Hair follicular keratinocyte (primary cell): ENCODE results near the gene HPX. TPM values are rescaled to one million over a fixed set of nuclear protein-coding genes. Genes with fewer than 3 reads are reported as not detected.

Experiments
- total RNA-seq: library from RNA; depleted of rRNA; stranded (reverse); fragments of >200 nt; gene quantifications from 2 replicates; pipeline ENCODE4 v1.2.3, GENCODE V29; 2015

The HPX gene, protein sequence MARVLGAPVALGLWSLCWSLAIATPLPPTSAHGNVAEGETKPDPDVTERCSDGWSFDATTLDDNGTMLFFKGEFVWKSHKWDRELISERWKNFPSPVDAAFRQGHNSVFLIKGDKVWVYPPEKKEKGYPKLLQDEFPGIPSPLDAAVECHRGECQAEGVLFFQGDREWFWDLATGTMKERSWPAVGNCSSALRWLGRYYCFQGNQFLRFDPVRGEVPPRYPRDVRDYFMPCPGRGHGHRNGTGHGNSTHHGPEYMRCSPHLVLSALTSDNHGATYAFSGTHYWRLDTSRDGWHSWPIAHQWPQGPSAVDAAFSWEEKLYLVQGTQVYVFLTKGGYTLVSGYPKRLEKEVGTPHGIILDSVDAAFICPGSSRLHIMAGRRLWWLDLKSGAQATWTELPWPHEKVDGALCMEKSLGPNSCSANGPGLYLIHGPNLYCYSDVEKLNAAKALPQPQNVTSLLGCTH
- total RNA-seq, result 0.31 TPM in 1 of 2 replicates, not detected in the other

GRCh38 chr11:6440906-6441358 is at the start of gene HPX:
HPX (minus strand) TSS chr11:6440987; CDS start chr11:6440963, 24 bp downstream.

DNA sequence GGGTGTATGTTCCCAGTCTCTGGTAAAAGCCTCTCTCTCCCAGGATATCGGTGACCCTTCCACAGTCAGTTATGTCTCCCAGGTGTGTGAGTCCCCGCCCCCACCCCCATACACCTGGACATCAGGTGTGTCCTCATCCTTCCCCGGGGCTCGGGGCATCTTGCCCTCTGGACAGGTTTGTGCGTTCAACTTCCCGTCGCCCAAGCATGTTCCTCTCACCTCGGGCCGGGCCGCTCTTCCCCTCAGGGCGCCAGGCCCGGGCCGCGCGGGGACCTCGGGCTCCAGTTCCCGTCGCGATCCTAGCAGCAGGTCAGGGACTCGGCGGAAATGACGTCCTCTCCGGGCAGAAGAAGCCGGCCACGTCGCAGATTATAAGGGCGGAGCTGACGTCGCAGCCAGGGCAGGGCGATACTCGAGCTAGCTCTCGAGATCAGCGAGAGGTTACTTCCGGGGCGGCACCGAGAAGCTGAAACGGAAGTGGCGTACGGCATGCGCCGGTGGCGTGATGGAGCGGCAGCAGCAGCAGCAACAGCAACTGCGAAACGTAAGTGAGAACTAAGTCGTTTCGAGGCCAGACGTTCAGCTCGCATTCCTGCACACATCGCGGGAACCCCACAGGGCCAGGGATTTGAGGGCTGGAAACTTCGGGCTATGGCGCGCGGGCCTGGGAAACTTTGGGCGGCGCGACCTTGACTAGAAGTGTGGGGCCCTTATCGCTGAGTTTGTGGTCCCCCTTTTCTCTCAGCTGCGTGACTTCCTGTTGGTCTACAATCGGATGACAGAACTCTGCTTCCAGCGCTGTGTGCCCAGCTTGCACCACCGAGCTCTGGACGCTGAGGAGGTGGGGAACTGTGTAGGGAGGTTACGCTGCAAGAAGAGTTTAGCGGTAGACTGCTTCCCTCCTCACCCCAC is 40.5 kb upstream of the HPX start, which contains the start of the genes ARFIP2 and TIMM10B:
Gene ARFIP2 (minus strand): TSS at position 320 of the 912 bp plus-strand sequence. CDS start 910 bp downstream, outside the sequence.
Gene TIMM10B (plus strand): TSS at position 490 of the 912 bp plus-strand sequence. CDS start 16 bp downstream, at position 506.

GRCh38 chr11:6473451-6474412 is 32.9 kb upstream of the HPX start, which contains the start of gene TRIM3:
TRIM3 (minus strand) TSS chr11:6473941; CDS start chr11:6465695, 8,246 bp downstream.

DNA sequence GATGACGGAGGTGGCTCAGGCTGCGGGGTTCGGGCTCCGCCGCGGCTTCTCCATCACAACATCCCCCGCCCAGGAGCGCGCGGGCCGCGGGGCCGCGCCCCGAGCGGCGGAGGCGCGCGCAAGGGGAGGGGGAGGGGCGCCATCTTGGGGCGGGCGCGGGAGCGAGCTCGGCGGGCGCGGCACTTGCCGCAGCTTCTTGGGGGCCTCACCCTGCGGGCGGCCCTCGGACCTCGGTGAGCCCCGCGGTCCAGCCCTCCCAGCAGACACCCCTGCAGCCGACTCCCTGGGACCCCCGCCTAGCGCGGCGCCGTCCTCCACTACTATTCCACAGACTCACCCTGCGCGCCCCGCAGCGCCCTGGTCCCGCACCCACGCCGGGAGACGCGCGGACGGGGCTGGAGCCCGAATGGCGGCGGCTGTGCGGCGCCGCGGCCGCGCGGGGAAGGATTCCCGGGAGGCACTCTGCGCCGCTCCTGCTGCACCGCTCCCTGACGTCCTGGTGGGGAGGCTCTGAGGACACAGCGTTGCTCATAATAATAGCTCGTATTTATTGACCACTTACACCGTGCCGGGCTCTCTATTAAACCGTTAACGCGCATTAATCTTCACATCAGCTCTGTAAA is 21.7 kb downstream of the HPX start, which contains the start of gene APBB1:
Gene APBB1 (minus strand): TSS at position 86 of the 623 bp plus-strand sequence. CDS start 7,747 bp downstream, outside the sequence.

DNA sequence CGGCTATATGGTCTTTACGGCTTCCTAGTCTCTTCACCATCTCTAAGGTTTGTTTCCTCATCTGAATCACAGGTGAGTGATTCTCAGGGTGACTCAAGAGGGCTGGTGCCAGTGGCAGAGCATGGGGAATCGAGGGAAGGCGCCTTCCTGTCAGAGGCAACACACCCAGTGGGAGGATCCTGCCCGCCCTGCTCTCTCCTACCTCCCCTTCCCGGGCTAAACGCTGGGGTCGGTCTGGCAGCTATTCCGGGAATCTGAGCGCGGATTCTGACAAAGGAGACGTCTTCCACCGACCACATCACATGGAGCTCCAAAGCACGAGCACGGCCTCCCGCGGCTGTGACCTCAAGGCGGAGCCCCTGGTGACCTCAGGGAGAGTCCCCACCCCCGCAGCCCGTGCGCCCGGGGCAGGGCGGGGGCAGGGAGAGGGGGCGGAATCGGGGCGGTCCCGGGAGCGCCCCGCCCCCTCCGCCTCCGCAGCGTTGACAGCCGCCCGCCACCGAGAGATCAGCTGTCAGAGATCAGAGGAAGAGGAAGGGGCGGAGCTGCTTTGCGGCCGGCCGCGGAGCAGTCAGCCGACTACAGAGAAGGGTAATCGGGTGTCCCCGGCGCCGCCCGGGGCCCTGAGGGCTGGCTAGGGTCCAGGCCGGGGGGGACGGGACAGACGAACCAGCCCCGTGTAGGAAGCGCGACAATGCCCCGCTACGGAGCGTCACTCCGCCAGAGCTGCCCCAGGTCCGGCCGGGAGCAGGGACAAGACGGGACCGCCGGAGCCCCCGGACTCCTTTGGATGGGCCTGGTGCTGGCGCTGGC is 50.7 kb downstream of the HPX start, which contains the start of gene SMPD1:
Gene SMPD1 (plus strand): TSS at position 570 of the 813 bp plus-strand sequence. CDS start 125 bp downstream, at position 695.

Other genes starting within 250 kb of the HPX start
- gene OR52W1, start 241.8 kb downstream of the HPX start, total RNA-seq, result not detected in 2 replicates
- not detected in 2 replicates for gene C11orf42, start 235.4 kb downstream of the HPX start, total RNA-seq
- 14.5 and 20.5 TPM in 2 replicates for gene FHIP1B, start 206.4 kb downstream of the HPX start, total RNA-seq
- 0.16 TPM in 1 of 2 replicates, not detected in the other for gene CNGA4, start 201.9 kb downstream of the HPX start, total RNA-seq
- not detected in 2 replicates for gene CCKBR, start 181.1 kb downstream of the HPX start, total RNA-seq
- gene CAVIN3, start 120.5 kb downstream of the HPX start, total RNA-seq, result 395 and 493 TPM in 2 replicates
- gene SMPD1, start 50.5 kb downstream of the HPX start, total RNA-seq, result 11.2 and 13.5 TPM in 2 replicates
- 9.8 and 10.7 TPM in 2 replicates for gene APBB1, start 21.9 kb downstream of the HPX start, total RNA-seq
- gene TRIM3, start 33.0 kb upstream of the HPX start, total RNA-seq, result 8.7 and 12.5 TPM in 2 replicates
- gene ARFIP2, start 40.3 kb upstream of the HPX start, total RNA-seq, result 45.6 and 64.7 TPM in 2 replicates
- 36.5 and 40.2 TPM in 2 replicates for gene TIMM10B, start 40.5 kb upstream of the HPX start, total RNA-seq
- gene DNHD1, start 56.3 kb upstream of the HPX start, total RNA-seq, result 1.0 and 2.4 TPM in 2 replicates
- gene RRP8, start 162.6 kb upstream of the HPX start, total RNA-seq, result 14.4 and 16.6 TPM in 2 replicates
- gene ILK, start 162.8 kb upstream of the HPX start, total RNA-seq, result 85.4 and 121 TPM in 2 replicates
- 86.1 and 117 TPM in 2 replicates for gene TAF10, start 171.2 kb upstream of the HPX start, total RNA-seq
- gene TPP1, start 178.4 kb upstream of the HPX start, total RNA-seq, result 20.5 and 21.9 TPM in 2 replicates
- gene DCHS1, start 214.8 kb upstream of the HPX start, total RNA-seq, result 0.16 and 0.27 TPM in 2 replicates
- 54.1 and 63.7 TPM in 2 replicates for gene MRPL17, start 242.4 kb upstream of the HPX start, total RNA-seq